Upper lobe of left lung (tissue), 4 donors: Measurements from ENCODE around the gene DCK.

Experiments
- EP300 ChIP-seq, 4 donors: sonication (generic); formaldehyde crosslinking; IDR thresholded peaks; one replicate each; pipeline ENCODE4 v1.5.1; 2017; ENCODE audit warnings: antibody characterized with exemption in 4 of 4, control low read depth in 2 of 4
- POLR2A ChIP-seq, 4 donors: fragments of 450-650 bp; IDR thresholded peaks; one replicate each; pipeline ENCODE4 v1.5.1; 2016 to 2017; ENCODE audit warnings: antibody characterized with exemption in 4 of 4, mild to moderate bottlenecking in 2 of 4
- POLR2AphosphoS5 ChIP-seq, 2 donors: sonication (generic); formaldehyde crosslinking; IDR thresholded peaks; one replicate each; pipeline ENCODE4 v1.5.1; 2017; ENCODE audit warnings: antibody characterized with exemption in 2 of 2
- TF ChIP-seq, protein P1 (sequence below), 6 experiments: fragments of 450-650 bp in 4 of 6; fragments of 200-600 bp in 2 of 6; sonication (generic) in 2 of 6; IDR thresholded peaks; one replicate each; pipeline ENCODE4 v1.5.1; 2016 to 2019; ENCODE audit warnings: antibody characterized with exemption in 6 of 6

DNA sequence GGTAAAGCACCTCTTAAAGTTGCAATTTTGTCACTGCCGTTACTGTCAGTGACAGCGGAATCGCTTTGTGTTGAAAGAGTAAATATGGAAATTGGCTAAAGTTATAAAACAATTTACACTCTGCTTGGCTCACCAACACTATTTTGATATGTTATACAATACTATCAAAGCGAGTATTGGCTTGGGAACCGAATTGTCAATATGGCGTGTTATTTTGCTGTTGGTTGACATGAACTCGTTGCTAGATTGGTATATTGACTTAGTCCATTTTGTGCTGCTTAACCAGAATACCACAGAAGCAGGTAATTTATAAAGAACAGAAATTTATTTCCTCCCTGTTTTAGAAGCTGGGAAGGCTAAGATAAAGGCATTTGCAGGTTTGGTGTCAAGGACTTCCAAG, 58.6 kb downstream of the DCK start:
- TF ChIP-seq, protein P1, sequence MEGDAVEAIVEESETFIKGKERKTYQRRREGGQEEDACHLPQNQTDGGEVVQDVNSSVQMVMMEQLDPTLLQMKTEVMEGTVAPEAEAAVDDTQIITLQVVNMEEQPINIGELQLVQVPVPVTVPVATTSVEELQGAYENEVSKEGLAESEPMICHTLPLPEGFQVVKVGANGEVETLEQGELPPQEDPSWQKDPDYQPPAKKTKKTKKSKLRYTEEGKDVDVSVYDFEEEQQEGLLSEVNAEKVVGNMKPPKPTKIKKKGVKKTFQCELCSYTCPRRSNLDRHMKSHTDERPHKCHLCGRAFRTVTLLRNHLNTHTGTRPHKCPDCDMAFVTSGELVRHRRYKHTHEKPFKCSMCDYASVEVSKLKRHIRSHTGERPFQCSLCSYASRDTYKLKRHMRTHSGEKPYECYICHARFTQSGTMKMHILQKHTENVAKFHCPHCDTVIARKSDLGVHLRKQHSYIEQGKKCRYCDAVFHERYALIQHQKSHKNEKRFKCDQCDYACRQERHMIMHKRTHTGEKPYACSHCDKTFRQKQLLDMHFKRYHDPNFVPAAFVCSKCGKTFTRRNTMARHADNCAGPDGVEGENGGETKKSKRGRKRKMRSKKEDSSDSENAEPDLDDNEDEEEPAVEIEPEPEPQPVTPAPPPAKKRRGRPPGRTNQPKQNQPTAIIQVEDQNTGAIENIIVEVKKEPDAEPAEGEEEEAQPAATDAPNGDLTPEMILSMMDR (IDR thresholded peaks at IDR 0.05), result no peak
- TF ChIP-seq POLR2A (IDR thresholded peaks at IDR 0.05) (no peak), EP300 (IDR thresholded peaks at IDR 0.05) (no peak), POLR2AphosphoS5 (IDR thresholded peaks at IDR 0.05) (no peak)
